ENCODE results near the gene USH1C. TPM values are rescaled to one million over a fixed set of nuclear protein-coding genes. Genes with fewer than 3 reads are reported as not detected.

USH1C gene
- total RNA-seq, 8 experiments from 2014 or later, result 0.11 to 1.00 (median 0.51) TPM; not detected in 3

GRCh38 chr11:17469998-17470397 lies 74.2 kb downstream of the USH1C start:
- WGBS, 10 experiments, result 0 to 100% (median 87%) methylated on average over 1 to 6 of the region's 6 CpGs; no CpG with 5 or more reads in 1 of the 10 experiments
- in situ Hi-C loops (cut with MboI; ENCODE audit: low pct_unique_long_range_greater_than_20kb in 2 of 9, low sequenced_read_pairs in 9 of 9, unreplicated experiment in 9 of 9), result no loop called here

GRCh38 chr11:17468122-17468521 lies 76.1 kb downstream of the USH1C start:
- Histone ChIP-seq H3K27ac (no peak overlapping the region), H3K4me3 (no peak overlapping the region), H3K4me1 (replicated peaks in 1 of 2) (peaks cover 7 to 10% of the 10 kb centered on the region in 2 donors)
- no peak for ATAC-seq (replicated peaks in 6 of 8)
- WGBS, 10 experiments, result 33 to 87% (median 82%) methylated on average over 1 to 3 of the region's 4 CpGs; no CpG with 5 or more reads in 6 of the 10 experiments
- in situ Hi-C loops (cut with MboI; ENCODE audit: low pct_unique_long_range_greater_than_20kb in 2 of 9, low sequenced_read_pairs in 9 of 9, unreplicated experiment in 9 of 9), result no loop called here

More at GRCh38 chr11:17469998-17470397, 74.2 kb downstream of the USH1C start:
- Histone ChIP-seq H3K4me1 (replicated peaks in 1 of 2) (peaks cover 7 to 15% of the 10 kb centered on the region in 2 donors), H3K27ac (no peak overlapping the region), H3K4me3 (no peak overlapping the region)
- no peak for ATAC-seq (replicated peaks in 6 of 8)

GRCh38 chr11:17463546-17464174 lies 80.6 kb downstream of the USH1C start:
- WGBS, 10 experiments, result 50 to 100% (median 80%) methylated on average over 1 to 7 of the region's 11 CpGs
- in situ Hi-C loops (cut with MboI; ENCODE audit: low pct_unique_long_range_greater_than_20kb in 2 of 9, low sequenced_read_pairs in 9 of 9, unreplicated experiment in 9 of 9), result no loop called here
- Histone ChIP-seq H3K4me3 (no peak overlapping the region), H3K4me1 (replicated peaks in 1 of 2) (no peaks in the 10 kb centered on the region), H3K27ac (no peak overlapping the region)
- no peak for ATAC-seq (replicated peaks in 6 of 8)

- Histone ChIP-seq H3K27ac (no peak overlapping the region), H3K4me3 (no peak overlapping the region), H3K4me1 (replicated peaks in 1 of 2) (peaks cover 4 to 5% of the 10 kb centered on the region in 2 donors)
- in situ Hi-C loops (cut with MboI; ENCODE audit: low pct_unique_long_range_greater_than_20kb in 2 of 9, low sequenced_read_pairs in 9 of 9, unreplicated experiment in 9 of 9), result no loop called here
- peak in 1 of 8 experiments; percentile 34 for ATAC-seq (replicated peaks in 6 of 8)
- WGBS, 10 experiments, result 33 to 74% (median 58%) methylated on average over 3 to 8 of the region's 13 CpGs; no CpG with 5 or more reads in 6 of the 10 experiments
Measured at GRCh38 chr11:17462940-17463339, 81.3 kb downstream of the USH1C start.

- in situ Hi-C loops (cut with MboI; ENCODE audit: low pct_unique_long_range_greater_than_20kb in 2 of 9, low sequenced_read_pairs in 9 of 9, unreplicated experiment in 9 of 9), result no loop called here
- peaks cover 11 to 15% of the 10 kb centered on the region in 2 donors for H3K4me1 ChIP-seq (replicated peaks in 1 of 2)
- H3K27ac ChIP-seq, result no peak overlapping the region
- H3K4me3 ChIP-seq, result no peak overlapping the region
- WGBS, 10 experiments, result 0 to 95% (median 70%) methylated on average over 1 to 7 of the region's 12 CpGs; no CpG with 5 or more reads in 6 of the 10 experiments
- ATAC-seq (replicated peaks in 6 of 8), result no peak
Measured at GRCh38 chr11:17460406-17460805, 83.8 kb downstream of the USH1C start.

- 2 to 85% (median 63%) methylated on average over 4 to 9 of the region's 9 CpGs for WGBS, 10 experiments
- in situ Hi-C loops (cut with MboI; ENCODE audit: low pct_unique_long_range_greater_than_20kb in 2 of 9, low sequenced_read_pairs in 9 of 9, unreplicated experiment in 9 of 9), result no loop called here
Measured at GRCh38 chr11:17459236-17459896, 84.8 kb downstream of the USH1C start.

GRCh38 chr11:17458268-17458667 lies 85.9 kb downstream of the USH1C start:
- in situ Hi-C loops (cut with MboI; ENCODE audit: low pct_unique_long_range_greater_than_20kb in 2 of 9, low sequenced_read_pairs in 9 of 9, unreplicated experiment in 9 of 9), result no loop called here
- ATAC-seq (replicated peaks in 6 of 8), result no peak
- H3K4me1 ChIP-seq (replicated peaks in 1 of 2), result peaks cover 11 to 15% of the 10 kb centered on the region in 2 donors
- no peak overlapping the region for H3K27ac ChIP-seq
- no peak overlapping the region for H3K4me3 ChIP-seq
- 0 to 78% (median 59%) methylated on average over 1 to 8 of the region's 8 CpGs; no CpG with 5 or more reads in 2 of the 10 experiments for WGBS, 10 experiments

More at GRCh38 chr11:17459236-17459896, 84.8 kb downstream of the USH1C start:
- no peak overlapping the region for H3K27ac ChIP-seq
- ATAC-seq (replicated peaks in 6 of 8), result no peak
- H3K4me3 ChIP-seq, result no peak overlapping the region
- peaks cover 11 to 15% of the 10 kb centered on the region in 2 donors for H3K4me1 ChIP-seq (replicated peaks in 1 of 2)

GRCh38 chr11:17457396-17458173 lies 86.6 kb downstream of the USH1C start:
- no peak overlapping the region for H3K4me3 ChIP-seq

GRCh38 chr11:17452668-17453067 lies 91.5 kb downstream of the USH1C start:
- 0 to 100% (median 79%) methylated on average over 1 to 2 of the region's 2 CpGs; no CpG with 5 or more reads in 2 of the 10 experiments for WGBS, 10 experiments
- no peak for ATAC-seq (replicated peaks in 6 of 8)

More at GRCh38 chr11:17457396-17458173, 86.6 kb downstream of the USH1C start:
- Histone ChIP-seq H3K27ac (no peak overlapping the region), H3K4me1 (replicated peaks in 1 of 2) (peaks cover 11 to 15% of the 10 kb centered on the region in 2 donors)
- WGBS, 10 experiments, result 29 to 100% (median 41%) methylated on average over 1 to 6 of the region's 8 CpGs; no CpG with 5 or more reads in 2 of the 10 experiments
- ATAC-seq (replicated peaks in 6 of 8), result peak in 5 of 8 experiments; percentile 47 to 81 (median 70)
- in situ Hi-C loops (cut with MboI; ENCODE audit: low pct_unique_long_range_greater_than_20kb in 2 of 9, low sequenced_read_pairs in 9 of 9, unreplicated experiment in 9 of 9), result no loop called here

GRCh38 chr11:17449158-17449557 lies 95.1 kb downstream of the USH1C start:
- H3K4me1 ChIP-seq (replicated peaks in 1 of 2), result peaks cover 0 to 11% of the 10 kb centered on the region in 2 donors
- H3K4me3 ChIP-seq, result no peak overlapping the region
- H3K27ac ChIP-seq, result peak overlapping the region in 1 of 2 donors; percentile 34
- ATAC-seq (replicated peaks in 6 of 8), result peak in 5 of 8 experiments; percentile 24 to 85 (median 79)
- WGBS, 10 experiments, result 20 to 88% (median 53%) methylated on average over 1 to 8 of the region's 8 CpGs; no CpG with 5 or more reads in 1 of the 10 experiments
- in situ Hi-C loops (cut with MboI; ENCODE audit: low pct_unique_long_range_greater_than_20kb in 2 of 9, low sequenced_read_pairs in 9 of 9, unreplicated experiment in 9 of 9), result no loop called here

More at GRCh38 chr11:17452668-17453067, 91.5 kb downstream of the USH1C start:
- in situ Hi-C loops (cut with MboI; ENCODE audit: low pct_unique_long_range_greater_than_20kb in 2 of 9, low sequenced_read_pairs in 9 of 9, unreplicated experiment in 9 of 9), result no loop called here
- H3K4me1 ChIP-seq (replicated peaks in 1 of 2), result peaks cover 4 to 17% of the 10 kb centered on the region in 2 donors
- no peak overlapping the region for H3K27ac ChIP-seq
- H3K4me3 ChIP-seq, result no peak overlapping the region

- Histone ChIP-seq H3K4me3 (no peak overlapping the region), H3K4me1 (replicated peaks in 1 of 2) (peaks cover 0 to 11% of the 10 kb centered on the region in 2 donors), H3K27ac (no peak overlapping the region)
- in situ Hi-C loops (cut with MboI; ENCODE audit: low pct_unique_long_range_greater_than_20kb in 2 of 9, low sequenced_read_pairs in 9 of 9, unreplicated experiment in 9 of 9), result no loop called here
- WGBS, 10 experiments, result 17 to 100% (median 78%) methylated on average over 1 to 2 of the region's 2 CpGs; no CpG with 5 or more reads in 4 of the 10 experiments
- no peak for ATAC-seq (replicated peaks in 6 of 8)
Measured at GRCh38 chr11:17446482-17446881, 97.7 kb downstream of the USH1C start.

- in situ Hi-C loops (cut with MboI; ENCODE audit: low pct_unique_long_range_greater_than_20kb in 2 of 9, low sequenced_read_pairs in 9 of 9, unreplicated experiment in 9 of 9), result no loop called here
- ATAC-seq (replicated peaks in 6 of 8), result no peak
Measured at GRCh38 chr11:17445240-17445795, 98.9 kb downstream of the USH1C start.

More at GRCh38 chr11:17445240-17445795, 98.9 kb downstream of the USH1C start:
- Histone ChIP-seq H3K27ac (no peak overlapping the region), H3K4me3 (no peak overlapping the region), H3K4me1 (replicated peaks in 1 of 2) (peaks cover 0 to 11% of the 10 kb centered on the region in 2 donors)
- 14 to 90% (median 56%) methylated on average over 1 to 5 of the region's 5 CpGs; no CpG with 5 or more reads in 1 of the 10 experiments for WGBS, 10 experiments

All from motor neuron (in vitro differentiated cells).